GM12874 (cell line): ENCODE data around the gene MAGEA11.

Experiments
- CTCF ChIP-seq: IDR thresholded peaks from 2 replicates; pipeline ENCODE4 v1.5.1; 2011; ENCODE audit warnings: low read depth, mild to moderate bottlenecking, control low read depth, low read length, moderate library complexity; ENCODE audit not compliant: insufficient read depth

MAGEA11 gene

GRCh38 chrX:149691794-149692193 is 20.1 kb upstream of the MAGEA11 start:
- no peak for TF ChIP-seq CTCF

- TF ChIP-seq CTCF, result no peak
Observed at GRCh38 chrX:149699761-149700160, 12.1 kb upstream of the MAGEA11 start.

- TF ChIP-seq CTCF, result no peak
Observed at GRCh38 chrX:149704664-149705063, 7.2 kb upstream of the MAGEA11 start.

- TF ChIP-seq CTCF, result no peak
Observed at GRCh38 chrX:149707147-149707901, 4.5 kb upstream of the MAGEA11 start.

- TF ChIP-seq CTCF, result no peak
Observed at GRCh38 chrX:149712831-149713230, 971 bp downstream of the MAGEA11 start.

- TF ChIP-seq CTCF, result no peak
Observed at GRCh38 chrX:149713279-149714050, 1.6 kb downstream of the MAGEA11 start.

- TF ChIP-seq CTCF, result no peak
Observed at GRCh38 chrX:149715468-149715867, 3.6 kb downstream of the MAGEA11 start.
